Measurements from ENCODE around the gene PUS7L.

DNA sequence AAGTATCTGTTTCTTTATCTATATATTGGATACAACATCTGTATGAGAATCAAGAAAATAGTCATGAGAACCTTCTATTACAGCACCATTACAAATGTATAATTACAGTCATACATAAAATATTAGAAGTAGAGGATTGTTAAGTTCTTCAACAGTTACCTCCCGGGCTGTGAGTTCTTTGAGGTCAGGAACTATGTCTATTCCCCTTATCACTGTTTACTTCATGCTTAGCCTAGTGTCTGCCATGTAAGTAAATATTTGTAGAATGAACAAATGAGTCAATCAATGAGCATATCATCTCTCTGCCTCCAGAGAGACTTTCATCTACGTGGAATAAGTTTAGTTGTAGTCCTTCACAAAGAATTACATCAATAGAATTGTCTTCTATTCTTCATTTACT lies 47.2 kb downstream of the PUS7L start:
- TF ChIP-seq, protein P1, sequence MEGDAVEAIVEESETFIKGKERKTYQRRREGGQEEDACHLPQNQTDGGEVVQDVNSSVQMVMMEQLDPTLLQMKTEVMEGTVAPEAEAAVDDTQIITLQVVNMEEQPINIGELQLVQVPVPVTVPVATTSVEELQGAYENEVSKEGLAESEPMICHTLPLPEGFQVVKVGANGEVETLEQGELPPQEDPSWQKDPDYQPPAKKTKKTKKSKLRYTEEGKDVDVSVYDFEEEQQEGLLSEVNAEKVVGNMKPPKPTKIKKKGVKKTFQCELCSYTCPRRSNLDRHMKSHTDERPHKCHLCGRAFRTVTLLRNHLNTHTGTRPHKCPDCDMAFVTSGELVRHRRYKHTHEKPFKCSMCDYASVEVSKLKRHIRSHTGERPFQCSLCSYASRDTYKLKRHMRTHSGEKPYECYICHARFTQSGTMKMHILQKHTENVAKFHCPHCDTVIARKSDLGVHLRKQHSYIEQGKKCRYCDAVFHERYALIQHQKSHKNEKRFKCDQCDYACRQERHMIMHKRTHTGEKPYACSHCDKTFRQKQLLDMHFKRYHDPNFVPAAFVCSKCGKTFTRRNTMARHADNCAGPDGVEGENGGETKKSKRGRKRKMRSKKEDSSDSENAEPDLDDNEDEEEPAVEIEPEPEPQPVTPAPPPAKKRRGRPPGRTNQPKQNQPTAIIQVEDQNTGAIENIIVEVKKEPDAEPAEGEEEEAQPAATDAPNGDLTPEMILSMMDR (IDR thresholded peaks at IDR 0.05 in 2 of 3, conservative IDR thresholded peaks at IDR 0.05 in 1 of 3; ENCODE audit: borderline replicate concordance in 1 of 3, insufficient read depth in 1 of 3, low read depth in 2 of 3, low read length in 2 of 3) = no peak
- TF ChIP-seq CEBPB (IDR thresholded peaks at IDR 0.05; ENCODE audit: low read depth) (no peak), POLR2A (IDR thresholded peaks at IDR 0.05; ENCODE audit: borderline replicate concordance, extremely low read depth, insufficient read depth, insufficient read length) (no peak), MAX (IDR thresholded peaks at IDR 0.05) (no peak), JUND (IDR thresholded peaks at IDR 0.05) (no peak), REST (IDR thresholded peaks at IDR 0.05; ENCODE audit: low read depth) (no peak), EZH2 (IDR thresholded peaks at IDR 0.05) (no peak), SRF (IDR thresholded peaks at IDR 0.05; ENCODE audit: low read depth) (no peak), ZNF274 (IDR thresholded peaks at IDR 0.05; ENCODE audit: low read depth, low read length) (no peak), EZH2phosphoT487 (IDR thresholded peaks at IDR 0.05; ENCODE audit: borderline replicate concordance) (no peak), TCF7L2 (IDR thresholded peaks at IDR 0.05; ENCODE audit: borderline replicate concordance, extremely low read depth, insufficient read depth, insufficient read length) (no peak), SP1 (IDR thresholded peaks at IDR 0.05; ENCODE audit: low read depth) (no peak)
- TF ChIP-seq, protein P2, sequence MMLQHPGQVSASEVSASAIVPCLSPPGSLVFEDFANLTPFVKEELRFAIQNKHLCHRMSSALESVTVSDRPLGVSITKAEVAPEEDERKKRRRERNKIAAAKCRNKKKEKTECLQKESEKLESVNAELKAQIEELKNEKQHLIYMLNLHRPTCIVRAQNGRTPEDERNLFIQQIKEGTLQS (IDR thresholded peaks at IDR 0.05) = no peak

Measured in HCT116 (cell line).